DMS53 treated with DMSO at 0.1 percent for 48 hours (cell line): ENCODE measurements around the gene FGD6.
"Not testable (repeated sequence)": the region's sequence is repeated elsewhere in the genome, so short reads cannot be mapped to it uniquely, and the experiment has no call there.

Source experiments
- DNase-seq: peaks from one replicate; lab custom pipeline; 2025; ENCODE audit not compliant: unreplicated experiment; lab: John Stamatoyannopoulos, UW

FGD6 gene

GRCh38 chr12:95181103-95181502, 36.2 kb downstream of the FGD6 start:
- no peak for DNase-seq

- no peak for DNase-seq
These were observed 38.3 kb downstream of the FGD6 start for GRCh38 chr12:95179011-95179410.

- DNase-seq: no peak
These were observed 39.1 kb downstream of the FGD6 start for GRCh38 chr12:95178136-95178535.

GRCh38 chr12:95177201-95177768, 40.0 kb downstream of the FGD6 start:
- no peak for DNase-seq

GRCh38 chr12:95173392-95174251, 43.6 kb downstream of the FGD6 start:
- DNase-seq: no peak

GRCh38 chr12:95169368-95169767, 47.9 kb downstream of the FGD6 start:
- peak; percentile 92 for DNase-seq

- no peak for DNase-seq
These were observed 48.5 kb downstream of the FGD6 start for GRCh38 chr12:95168746-95169145.

GRCh38 chr12:95164656-95165055, 52.6 kb downstream of the FGD6 start:
- no peak for DNase-seq

GRCh38 chr12:95158919-95159318, 58.3 kb downstream of the FGD6 start:
- no peak for DNase-seq

- DNase-seq: no peak
These were observed 65.4 kb downstream of the FGD6 start for GRCh38 chr12:95151821-95152220.

GRCh38 chr12:95151406-95151805, 65.9 kb downstream of the FGD6 start:
- no peak for DNase-seq

- DNase-seq: no peak
These were observed 66.8 kb downstream of the FGD6 start for GRCh38 chr12:95150501-95150900.

GRCh38 chr12:95147866-95148265, 69.4 kb downstream of the FGD6 start:
- DNase-seq: no peak

- no peak for DNase-seq
These were observed 70.5 kb downstream of the FGD6 start for GRCh38 chr12:95146769-95147168.

- DNase-seq: no peak
These were observed 73.6 kb downstream of the FGD6 start for GRCh38 chr12:95143621-95144205.

- no peak for DNase-seq
These were observed 74.7 kb downstream of the FGD6 start for GRCh38 chr12:95142431-95143151.

- no peak for DNase-seq
These were observed 76.0 kb downstream of the FGD6 start for GRCh38 chr12:95141310-95141709.

GRCh38 chr12:95138031-95138430, 79.2 kb downstream of the FGD6 start:
- DNase-seq: not testable (repeated sequence)

- DNase-seq: no peak
These were observed 80.7 kb downstream of the FGD6 start for GRCh38 chr12:95136598-95136997.

GRCh38 chr12:95134085-95134484, 83.2 kb downstream of the FGD6 start:
- no peak for DNase-seq

- DNase-seq: no peak
These were observed 85.5 kb downstream of the FGD6 start for GRCh38 chr12:95131589-95132340.
